Fibroblast of lung (primary cell): ENCODE results near the gene WDFY2.

Experiments
- EZH2 ChIP-seq: IDR thresholded peaks from 2 replicates; pipeline ENCODE4 v1.5.1; 2012; ENCODE audit warnings: low read length, control low read depth, mild to moderate bottlenecking; ENCODE audit errors: missing control alignments
- TF ChIP-seq, protein P1 (sequence below), 2 donors: IDR thresholded peaks in 1 of 2; conservative IDR thresholded peaks in 1 of 2; 1 replicate in 1 of 2; 2 replicates in 1 of 2; pipeline ENCODE4 v1.5.1; 2011 to 2012; ENCODE audit warnings: low read length in 2 of 2, control low read depth in 1 of 2, inconsistent platforms in 1 of 2, low read depth in 1 of 2, mild to moderate bottlenecking in 1 of 2

DNA sequence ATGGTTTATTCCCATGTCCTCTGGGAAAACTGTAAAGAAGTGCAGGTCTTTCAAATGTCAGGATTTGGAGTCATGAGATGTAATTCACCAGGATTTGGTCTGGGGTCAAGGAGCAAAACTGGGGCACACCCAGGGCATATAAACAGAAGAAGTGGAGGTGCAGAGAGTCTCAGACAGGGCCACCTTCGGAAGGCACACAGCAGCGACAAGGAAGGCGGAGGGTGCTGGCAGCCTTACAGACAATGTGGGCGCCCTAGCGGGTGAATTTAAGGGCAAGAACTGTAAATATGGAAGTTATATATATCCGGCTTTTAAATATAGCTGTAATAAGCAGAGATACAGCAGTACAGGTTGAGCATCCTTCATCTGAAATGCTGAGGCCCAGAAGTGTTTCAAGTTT is 188.5 kb downstream of the WDFY2 start:
- TF ChIP-seq, protein P1, sequence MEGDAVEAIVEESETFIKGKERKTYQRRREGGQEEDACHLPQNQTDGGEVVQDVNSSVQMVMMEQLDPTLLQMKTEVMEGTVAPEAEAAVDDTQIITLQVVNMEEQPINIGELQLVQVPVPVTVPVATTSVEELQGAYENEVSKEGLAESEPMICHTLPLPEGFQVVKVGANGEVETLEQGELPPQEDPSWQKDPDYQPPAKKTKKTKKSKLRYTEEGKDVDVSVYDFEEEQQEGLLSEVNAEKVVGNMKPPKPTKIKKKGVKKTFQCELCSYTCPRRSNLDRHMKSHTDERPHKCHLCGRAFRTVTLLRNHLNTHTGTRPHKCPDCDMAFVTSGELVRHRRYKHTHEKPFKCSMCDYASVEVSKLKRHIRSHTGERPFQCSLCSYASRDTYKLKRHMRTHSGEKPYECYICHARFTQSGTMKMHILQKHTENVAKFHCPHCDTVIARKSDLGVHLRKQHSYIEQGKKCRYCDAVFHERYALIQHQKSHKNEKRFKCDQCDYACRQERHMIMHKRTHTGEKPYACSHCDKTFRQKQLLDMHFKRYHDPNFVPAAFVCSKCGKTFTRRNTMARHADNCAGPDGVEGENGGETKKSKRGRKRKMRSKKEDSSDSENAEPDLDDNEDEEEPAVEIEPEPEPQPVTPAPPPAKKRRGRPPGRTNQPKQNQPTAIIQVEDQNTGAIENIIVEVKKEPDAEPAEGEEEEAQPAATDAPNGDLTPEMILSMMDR (conservative IDR thresholded peaks at IDR 0.05 in 1 of 2, IDR thresholded peaks at IDR 0.05 in 1 of 2; ENCODE audit: low read depth in 1 of 2, low read length in 2 of 2) = no peak
- TF ChIP-seq EZH2 = no peak
